NCI-H146 (cell line): ENCODE data around the gene PARVA.

ENCODE experiments used
- DNase-seq: peaks from one replicate; lab custom pipeline; 2025; lab: John Stamatoyannopoulos, UW

The PARVA gene

GRCh38 chr11:12531020-12531419, 153.6 kb downstream of the PARVA start:
- no peak for DNase-seq

DNA sequence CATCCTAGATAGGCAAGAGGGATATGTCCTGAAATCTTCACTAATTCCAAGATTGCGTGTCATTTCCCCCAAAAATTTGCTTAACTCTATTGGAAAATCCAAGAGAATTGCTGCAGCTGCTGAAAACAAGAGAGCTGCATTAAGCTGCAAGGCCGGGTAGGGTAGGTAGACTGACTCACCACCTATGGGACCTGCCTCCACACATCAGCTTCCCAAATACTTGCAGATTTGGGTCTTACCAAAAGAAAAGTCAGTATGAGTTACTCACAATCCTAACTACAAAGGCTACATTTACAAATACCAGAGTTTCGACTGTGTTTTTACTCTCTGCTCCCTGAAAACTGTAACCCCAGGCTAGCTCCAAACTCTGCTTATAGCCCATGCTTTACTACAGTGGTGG, 154.3 kb downstream of the PARVA start:
- no peak for DNase-seq

- DNase-seq: no peak
These were observed 155.2 kb downstream of the PARVA start for GRCh38 chr11:12532580-12532979.

- no peak for DNase-seq
These were observed 157.2 kb downstream of the PARVA start for GRCh38 chr11:12534549-12534948.

DNA sequence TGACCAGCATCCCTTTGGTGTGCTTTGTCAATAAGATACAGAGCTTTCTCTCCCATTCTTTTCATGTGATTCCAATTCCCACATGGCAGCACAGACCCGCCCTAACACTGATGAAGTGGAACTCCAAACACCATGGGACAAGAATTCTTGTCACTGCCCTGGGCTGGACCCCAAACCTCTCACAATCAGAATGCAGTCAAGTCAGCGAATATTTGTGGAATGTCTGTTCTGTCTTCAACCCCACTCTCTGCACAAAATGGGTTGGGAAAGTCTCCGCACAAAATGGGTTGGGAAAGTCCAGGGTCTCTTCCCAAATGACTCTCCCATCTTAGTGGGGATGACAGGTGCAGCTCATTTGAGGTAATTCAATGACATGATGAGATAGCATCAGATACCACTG, 157.9 kb downstream of the PARVA start:
- no peak for DNase-seq

GRCh38 chr11:12536566-12536965, 159.2 kb downstream of the PARVA start:
- no peak for DNase-seq

GRCh38 chr11:12537778-12538401, 160.5 kb downstream of the PARVA start:
- no peak for DNase-seq

GRCh38 chr11:12538889-12539421, 161.6 kb downstream of the PARVA start:
- DNase-seq: no peak

DNA sequence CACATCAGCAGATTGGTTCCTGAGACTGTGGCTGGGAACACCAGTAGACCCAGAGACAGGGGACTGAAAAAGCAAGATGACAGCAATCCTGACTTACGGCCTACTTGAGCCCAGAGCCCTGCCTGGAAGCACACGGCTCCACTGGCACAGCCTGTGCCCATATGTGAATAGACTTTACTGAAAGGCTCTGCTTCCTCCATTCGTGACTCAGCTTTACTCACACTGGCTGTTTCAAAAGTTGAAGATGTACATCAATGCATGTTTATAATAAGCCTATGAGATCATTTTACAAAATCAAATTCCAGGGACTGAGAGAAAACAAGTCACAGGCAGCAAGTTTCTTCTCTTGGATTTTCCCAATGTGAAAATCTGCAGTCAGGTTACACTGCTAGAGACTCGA, 162.2 kb downstream of the PARVA start:
- no peak for DNase-seq

GRCh38 chr11:12540075-12540680, 162.8 kb downstream of the PARVA start:
- no peak for DNase-seq

DNA sequence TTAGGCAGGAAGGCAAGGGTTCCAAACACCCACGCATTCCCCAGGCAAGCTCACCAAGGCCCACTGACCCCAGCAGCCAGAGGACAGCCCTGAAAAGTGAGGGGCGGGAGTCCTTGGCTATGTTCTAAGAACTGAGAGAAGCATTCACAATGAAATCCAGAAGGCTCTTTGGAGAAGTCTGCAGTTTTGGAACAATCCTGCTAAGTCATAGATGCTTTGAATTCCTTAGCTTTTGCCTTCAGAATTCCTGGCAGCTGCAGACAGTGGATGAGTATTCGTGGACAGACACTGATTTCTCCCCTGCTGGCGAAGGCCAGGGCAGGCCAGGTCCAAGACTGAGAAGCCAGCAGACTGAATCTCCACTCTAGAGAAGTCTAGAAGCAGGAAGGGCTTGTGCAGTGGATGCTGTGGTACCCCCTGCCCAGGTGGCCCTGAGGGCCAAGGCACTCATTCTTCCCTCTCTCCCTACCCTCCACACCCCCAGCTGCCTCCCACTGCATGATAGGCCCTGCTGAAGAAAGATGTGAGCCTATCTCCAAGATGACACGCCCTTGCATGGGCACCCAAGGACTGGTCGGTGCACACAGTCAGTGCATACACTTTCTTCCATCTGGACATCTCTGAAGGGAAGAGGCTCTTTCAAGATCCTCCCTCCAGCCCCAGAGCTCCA, 163.7 kb downstream of the PARVA start:
- no peak for DNase-seq

DNA sequence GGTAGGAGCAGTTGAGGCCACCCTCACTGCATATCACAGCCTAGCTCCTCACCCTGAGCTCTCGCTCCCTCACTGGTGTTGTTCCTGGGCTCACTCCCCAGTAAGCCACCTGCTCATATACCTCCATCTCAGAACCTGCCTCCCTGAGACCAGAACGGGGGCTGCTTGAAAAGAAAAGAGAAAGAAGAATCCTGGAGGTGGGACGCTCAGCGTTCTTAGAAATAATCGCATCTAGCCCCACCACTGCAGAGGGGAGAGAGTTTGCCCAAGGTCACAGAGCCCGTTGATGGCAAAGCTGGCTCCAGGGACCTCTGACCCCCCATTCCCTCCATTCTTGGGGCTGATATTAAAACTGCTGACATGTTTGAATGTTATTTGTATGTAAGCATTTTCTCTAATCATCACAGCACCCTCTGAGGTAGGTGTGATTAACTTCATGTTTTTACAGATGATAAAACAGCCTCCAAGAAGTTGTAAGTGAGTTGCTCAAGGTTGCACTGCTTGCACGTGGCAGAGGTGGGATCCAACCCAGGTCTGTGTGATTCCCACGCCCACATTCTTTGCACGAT, 164.3 kb downstream of the PARVA start:
- DNase-seq: no peak

DNA sequence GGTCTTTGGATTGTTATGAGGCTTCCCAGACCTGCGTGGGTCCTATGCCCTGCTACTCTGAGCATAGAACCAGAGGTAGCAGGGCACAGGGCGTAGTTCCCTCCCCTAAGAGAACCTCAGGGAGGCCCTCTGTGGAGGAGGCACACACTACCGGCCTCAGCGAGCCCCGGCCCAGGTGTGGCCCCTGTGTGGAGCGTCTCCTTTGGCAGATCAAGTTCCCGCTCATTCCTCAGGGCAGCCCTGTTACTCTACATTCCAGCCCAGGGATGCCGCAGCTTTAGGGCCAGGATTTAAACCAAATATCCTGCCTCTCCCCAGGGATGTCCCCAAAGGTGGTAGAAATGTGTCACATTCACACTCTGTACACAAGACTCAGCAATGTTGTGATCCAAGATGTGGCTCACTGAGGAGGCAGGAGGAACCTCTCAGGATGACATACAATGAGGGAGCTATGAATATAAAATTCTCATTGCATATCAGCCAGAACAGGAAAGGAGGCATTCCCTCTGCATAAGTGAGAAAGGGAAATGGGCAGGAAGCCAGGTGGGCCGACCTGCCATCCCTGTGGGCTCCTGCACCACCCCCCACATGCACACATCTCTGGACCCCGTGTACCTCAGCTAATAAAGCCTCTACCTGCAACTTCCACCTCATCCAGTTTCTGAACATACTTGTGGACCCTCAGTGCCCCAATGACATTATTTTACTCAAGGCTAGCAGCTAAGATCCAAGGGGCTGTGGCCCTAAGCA, 165.0 kb downstream of the PARVA start:
- DNase-seq: no peak

GRCh38 chr11:12543596-12544415, 166.4 kb downstream of the PARVA start:
- DNase-seq: no peak

GRCh38 chr11:12544986-12545775, 167.8 kb downstream of the PARVA start:
- no peak for DNase-seq

GRCh38 chr11:12546122-12546521, 168.8 kb downstream of the PARVA start:
- DNase-seq: no peak

DNA sequence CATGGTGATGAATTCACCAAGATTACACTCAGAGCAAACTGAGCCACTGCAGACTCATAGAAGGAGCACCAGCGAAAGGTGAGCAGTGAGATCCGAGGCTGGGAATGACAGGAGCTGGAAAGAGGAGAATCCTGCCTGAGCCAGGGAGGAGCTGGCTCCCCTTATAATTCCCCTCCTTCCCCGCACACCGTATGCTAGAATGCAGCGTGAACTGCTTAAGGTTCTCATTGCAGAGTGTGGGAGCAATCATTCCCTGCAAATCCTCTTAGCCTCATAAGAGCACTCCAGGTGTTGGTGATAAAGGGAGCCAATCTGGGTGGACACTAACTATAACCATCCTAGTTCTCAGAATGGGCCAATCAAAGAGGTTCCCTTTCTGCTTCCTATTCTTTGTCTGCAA, 169.3 kb downstream of the PARVA start:
- no peak for DNase-seq

GRCh38 chr11:12547953-12548650, 170.7 kb downstream of the PARVA start:
- DNase-seq: no peak

DNA sequence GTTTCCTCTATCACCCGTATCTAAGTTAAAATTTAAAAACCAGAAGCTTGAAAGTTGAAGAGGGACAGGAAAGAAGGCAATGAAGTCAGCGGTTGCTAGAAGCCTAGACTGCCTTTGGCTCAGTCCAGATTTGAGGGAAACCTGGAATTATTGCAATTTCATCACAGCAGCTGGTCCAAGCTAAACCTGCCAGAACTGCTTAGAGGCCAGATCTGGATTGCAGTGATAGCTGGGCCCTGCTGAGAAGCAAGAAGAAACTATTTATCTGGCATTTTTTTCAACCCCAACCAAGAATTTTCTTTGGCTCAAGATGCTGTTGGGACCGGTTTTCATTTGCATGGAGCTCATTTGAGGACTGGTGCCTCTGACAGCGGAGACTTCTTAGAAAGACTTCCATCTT, 175.3 kb downstream of the PARVA start:
- DNase-seq: no peak

DNA sequence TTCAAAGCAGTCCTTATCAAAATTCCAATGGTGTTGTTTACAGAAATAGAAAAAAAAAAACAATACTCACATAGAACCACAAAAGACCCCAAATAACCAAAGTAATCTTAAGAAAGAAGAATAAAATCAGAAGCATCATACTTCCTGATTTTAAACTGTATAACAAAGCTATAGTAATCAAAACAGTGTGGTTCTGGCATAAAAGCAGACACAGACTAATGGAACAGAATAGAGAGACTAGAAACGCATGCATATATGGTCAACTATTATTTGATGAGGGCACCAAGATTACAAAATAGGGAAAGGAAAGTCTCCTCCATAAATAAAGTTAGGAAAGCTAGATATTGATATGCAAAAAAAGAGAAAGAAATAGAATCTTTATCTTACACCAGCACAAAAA, 176.8 kb downstream of the PARVA start:
- no peak for DNase-seq
